GM23338 (cell line): Measurements from ENCODE around the gene ADIG.

Experiments used
- CREB1 ChIP-seq: fragments of 250-450 bp; sonication (Bioruptor Pico); IDR thresholded peaks from 2 replicates; pipeline ENCODE4 v1.5.0; 2020; ENCODE audit warnings: low read depth, mild to moderate bottlenecking, moderate library complexity
- CTCF ChIP-seq, 2 experiments: fragments of 200-600 bp in 1 of 2; sonication (generic) in 1 of 2; conservative IDR thresholded peaks; 2 replicates each; pipeline versions ENCODE4 v1.5.1 to v1.6.1; 2016 to 2017; ENCODE audit warnings: antibody characterized with exemption in 2 of 2, low read depth in 2 of 2, mild to moderate bottlenecking in 2 of 2, moderate library complexity in 1 of 2
- EZH2 ChIP-seq: fragments of 200-600 bp; sonication (generic); IDR thresholded peaks from one replicate; pipeline ENCODE4 v1.8.0; 2017; ENCODE audit warnings: antibody characterized with exemption, mild to moderate bottlenecking, low read depth; ENCODE audit not compliant: unreplicated experiment
- EZH2phosphoT487 ChIP-seq: fragments of 200-600 bp; sonication (generic); IDR thresholded peaks from one replicate; pipeline ENCODE4 v1.8.1; 2018; ENCODE audit warnings: antibody characterized with exemption; ENCODE audit not compliant: unreplicated experiment
- JUNB ChIP-seq: IDR thresholded peaks from one replicate; pipeline ENCODE4 v1.6.1; 2016; ENCODE audit warnings: antibody characterized with exemption; ENCODE audit not compliant: unreplicated experiment
- POLR2AphosphoS5 ChIP-seq: IDR thresholded peaks from 2 replicates; pipeline ENCODE4 v1.6.1; 2016; ENCODE audit warnings: antibody characterized with exemption, low read depth
- STAT1 ChIP-seq: IDR thresholded peaks from one replicate; pipeline ENCODE4 v1.6.1; 2016; ENCODE audit warnings: antibody characterized with exemption; ENCODE audit not compliant: unreplicated experiment
- ZNF114 ChIP-seq: fragments of 250-450 bp; sonication (Bioruptor Pico); IDR thresholded peaks from 2 replicates; pipeline ENCODE4 v1.5.0; 2020; ENCODE audit warnings: mild to moderate bottlenecking, moderate library complexity
- ZNF331 ChIP-seq: fragments of 250-450 bp; sonication (Bioruptor Pico); IDR thresholded peaks from 2 replicates; pipeline ENCODE4 v1.5.0; 2020; ENCODE audit warnings: low read depth, mild to moderate bottlenecking, moderate library complexity
- TF ChIP-seq, protein P1 (sequence below): IDR thresholded peaks from one replicate; pipeline ENCODE4 v1.6.1; 2018; ENCODE audit warnings: antibody characterized with exemption; ENCODE audit not compliant: unreplicated experiment
- TF ChIP-seq, protein P2 (sequence below): IDR thresholded peaks from 2 replicates; pipeline ENCODE4 v1.6.1; 2016; ENCODE audit warnings: antibody characterized with exemption
- TF ChIP-seq, protein P3 (sequence below): fragments of 250-450 bp; sonication (Bioruptor Pico); IDR thresholded peaks from 2 replicates; pipeline ENCODE4 v1.5.0; 2020; ENCODE audit warnings: mild to moderate bottlenecking, moderate library complexity

DNA sequence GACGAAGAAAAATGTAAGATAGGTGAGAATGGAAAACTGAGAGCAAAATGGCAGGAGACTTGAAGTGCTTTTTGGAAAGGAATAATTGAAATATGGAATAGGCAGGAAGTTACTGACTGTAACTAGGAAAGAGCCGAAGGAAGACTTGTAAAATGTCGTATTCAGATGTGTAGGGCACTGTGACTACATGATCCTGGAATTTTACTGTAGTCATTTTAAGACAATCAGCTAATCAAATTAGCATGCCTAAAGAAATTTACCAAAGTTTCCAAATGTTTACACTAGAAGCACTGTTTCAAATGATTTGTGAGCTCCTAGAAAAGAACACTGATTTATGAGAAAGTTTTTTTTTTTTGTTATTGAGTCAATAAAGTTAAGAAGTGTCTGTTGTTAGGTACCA lies 21.2 kb upstream of the ADIG start:
- no peak for TF ChIP-seq CTCF (conservative IDR thresholded peaks at IDR 0.05; ENCODE audit: low read depth in 2 of 2)
- TF ChIP-seq STAT1, result no peak
- TF ChIP-seq POLR2AphosphoS5, result no peak
- TF ChIP-seq, protein P1, sequence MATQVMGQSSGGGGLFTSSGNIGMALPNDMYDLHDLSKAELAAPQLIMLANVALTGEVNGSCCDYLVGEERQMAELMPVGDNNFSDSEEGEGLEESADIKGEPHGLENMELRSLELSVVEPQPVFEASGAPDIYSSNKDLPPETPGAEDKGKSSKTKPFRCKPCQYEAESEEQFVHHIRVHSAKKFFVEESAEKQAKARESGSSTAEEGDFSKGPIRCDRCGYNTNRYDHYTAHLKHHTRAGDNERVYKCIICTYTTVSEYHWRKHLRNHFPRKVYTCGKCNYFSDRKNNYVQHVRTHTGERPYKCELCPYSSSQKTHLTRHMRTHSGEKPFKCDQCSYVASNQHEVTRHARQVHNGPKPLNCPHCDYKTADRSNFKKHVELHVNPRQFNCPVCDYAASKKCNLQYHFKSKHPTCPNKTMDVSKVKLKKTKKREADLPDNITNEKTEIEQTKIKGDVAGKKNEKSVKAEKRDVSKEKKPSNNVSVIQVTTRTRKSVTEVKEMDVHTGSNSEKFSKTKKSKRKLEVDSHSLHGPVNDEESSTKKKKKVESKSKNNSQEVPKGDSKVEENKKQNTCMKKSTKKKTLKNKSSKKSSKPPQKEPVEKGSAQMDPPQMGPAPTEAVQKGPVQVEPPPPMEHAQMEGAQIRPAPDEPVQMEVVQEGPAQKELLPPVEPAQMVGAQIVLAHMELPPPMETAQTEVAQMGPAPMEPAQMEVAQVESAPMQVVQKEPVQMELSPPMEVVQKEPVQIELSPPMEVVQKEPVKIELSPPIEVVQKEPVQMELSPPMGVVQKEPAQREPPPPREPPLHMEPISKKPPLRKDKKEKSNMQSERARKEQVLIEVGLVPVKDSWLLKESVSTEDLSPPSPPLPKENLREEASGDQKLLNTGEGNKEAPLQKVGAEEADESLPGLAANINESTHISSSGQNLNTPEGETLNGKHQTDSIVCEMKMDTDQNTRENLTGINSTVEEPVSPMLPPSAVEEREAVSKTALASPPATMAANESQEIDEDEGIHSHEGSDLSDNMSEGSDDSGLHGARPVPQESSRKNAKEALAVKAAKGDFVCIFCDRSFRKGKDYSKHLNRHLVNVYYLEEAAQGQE, result no peak
- TF ChIP-seq EZH2, result no peak
- TF ChIP-seq EZH2phosphoT487, result no peak
- no peak for TF ChIP-seq JUNB
- TF ChIP-seq ZNF114 (CRISPR knock-in tag), result no peak
- no peak for TF ChIP-seq CREB1 (CRISPR knock-in tag)
- TF ChIP-seq, protein P2, sequence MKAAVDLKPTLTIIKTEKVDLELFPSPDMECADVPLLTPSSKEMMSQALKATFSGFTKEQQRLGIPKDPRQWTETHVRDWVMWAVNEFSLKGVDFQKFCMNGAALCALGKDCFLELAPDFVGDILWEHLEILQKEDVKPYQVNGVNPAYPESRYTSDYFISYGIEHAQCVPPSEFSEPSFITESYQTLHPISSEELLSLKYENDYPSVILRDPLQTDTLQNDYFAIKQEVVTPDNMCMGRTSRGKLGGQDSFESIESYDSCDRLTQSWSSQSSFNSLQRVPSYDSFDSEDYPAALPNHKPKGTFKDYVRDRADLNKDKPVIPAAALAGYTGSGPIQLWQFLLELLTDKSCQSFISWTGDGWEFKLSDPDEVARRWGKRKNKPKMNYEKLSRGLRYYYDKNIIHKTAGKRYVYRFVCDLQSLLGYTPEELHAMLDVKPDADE, result no peak
- TF ChIP-seq, protein P3, sequence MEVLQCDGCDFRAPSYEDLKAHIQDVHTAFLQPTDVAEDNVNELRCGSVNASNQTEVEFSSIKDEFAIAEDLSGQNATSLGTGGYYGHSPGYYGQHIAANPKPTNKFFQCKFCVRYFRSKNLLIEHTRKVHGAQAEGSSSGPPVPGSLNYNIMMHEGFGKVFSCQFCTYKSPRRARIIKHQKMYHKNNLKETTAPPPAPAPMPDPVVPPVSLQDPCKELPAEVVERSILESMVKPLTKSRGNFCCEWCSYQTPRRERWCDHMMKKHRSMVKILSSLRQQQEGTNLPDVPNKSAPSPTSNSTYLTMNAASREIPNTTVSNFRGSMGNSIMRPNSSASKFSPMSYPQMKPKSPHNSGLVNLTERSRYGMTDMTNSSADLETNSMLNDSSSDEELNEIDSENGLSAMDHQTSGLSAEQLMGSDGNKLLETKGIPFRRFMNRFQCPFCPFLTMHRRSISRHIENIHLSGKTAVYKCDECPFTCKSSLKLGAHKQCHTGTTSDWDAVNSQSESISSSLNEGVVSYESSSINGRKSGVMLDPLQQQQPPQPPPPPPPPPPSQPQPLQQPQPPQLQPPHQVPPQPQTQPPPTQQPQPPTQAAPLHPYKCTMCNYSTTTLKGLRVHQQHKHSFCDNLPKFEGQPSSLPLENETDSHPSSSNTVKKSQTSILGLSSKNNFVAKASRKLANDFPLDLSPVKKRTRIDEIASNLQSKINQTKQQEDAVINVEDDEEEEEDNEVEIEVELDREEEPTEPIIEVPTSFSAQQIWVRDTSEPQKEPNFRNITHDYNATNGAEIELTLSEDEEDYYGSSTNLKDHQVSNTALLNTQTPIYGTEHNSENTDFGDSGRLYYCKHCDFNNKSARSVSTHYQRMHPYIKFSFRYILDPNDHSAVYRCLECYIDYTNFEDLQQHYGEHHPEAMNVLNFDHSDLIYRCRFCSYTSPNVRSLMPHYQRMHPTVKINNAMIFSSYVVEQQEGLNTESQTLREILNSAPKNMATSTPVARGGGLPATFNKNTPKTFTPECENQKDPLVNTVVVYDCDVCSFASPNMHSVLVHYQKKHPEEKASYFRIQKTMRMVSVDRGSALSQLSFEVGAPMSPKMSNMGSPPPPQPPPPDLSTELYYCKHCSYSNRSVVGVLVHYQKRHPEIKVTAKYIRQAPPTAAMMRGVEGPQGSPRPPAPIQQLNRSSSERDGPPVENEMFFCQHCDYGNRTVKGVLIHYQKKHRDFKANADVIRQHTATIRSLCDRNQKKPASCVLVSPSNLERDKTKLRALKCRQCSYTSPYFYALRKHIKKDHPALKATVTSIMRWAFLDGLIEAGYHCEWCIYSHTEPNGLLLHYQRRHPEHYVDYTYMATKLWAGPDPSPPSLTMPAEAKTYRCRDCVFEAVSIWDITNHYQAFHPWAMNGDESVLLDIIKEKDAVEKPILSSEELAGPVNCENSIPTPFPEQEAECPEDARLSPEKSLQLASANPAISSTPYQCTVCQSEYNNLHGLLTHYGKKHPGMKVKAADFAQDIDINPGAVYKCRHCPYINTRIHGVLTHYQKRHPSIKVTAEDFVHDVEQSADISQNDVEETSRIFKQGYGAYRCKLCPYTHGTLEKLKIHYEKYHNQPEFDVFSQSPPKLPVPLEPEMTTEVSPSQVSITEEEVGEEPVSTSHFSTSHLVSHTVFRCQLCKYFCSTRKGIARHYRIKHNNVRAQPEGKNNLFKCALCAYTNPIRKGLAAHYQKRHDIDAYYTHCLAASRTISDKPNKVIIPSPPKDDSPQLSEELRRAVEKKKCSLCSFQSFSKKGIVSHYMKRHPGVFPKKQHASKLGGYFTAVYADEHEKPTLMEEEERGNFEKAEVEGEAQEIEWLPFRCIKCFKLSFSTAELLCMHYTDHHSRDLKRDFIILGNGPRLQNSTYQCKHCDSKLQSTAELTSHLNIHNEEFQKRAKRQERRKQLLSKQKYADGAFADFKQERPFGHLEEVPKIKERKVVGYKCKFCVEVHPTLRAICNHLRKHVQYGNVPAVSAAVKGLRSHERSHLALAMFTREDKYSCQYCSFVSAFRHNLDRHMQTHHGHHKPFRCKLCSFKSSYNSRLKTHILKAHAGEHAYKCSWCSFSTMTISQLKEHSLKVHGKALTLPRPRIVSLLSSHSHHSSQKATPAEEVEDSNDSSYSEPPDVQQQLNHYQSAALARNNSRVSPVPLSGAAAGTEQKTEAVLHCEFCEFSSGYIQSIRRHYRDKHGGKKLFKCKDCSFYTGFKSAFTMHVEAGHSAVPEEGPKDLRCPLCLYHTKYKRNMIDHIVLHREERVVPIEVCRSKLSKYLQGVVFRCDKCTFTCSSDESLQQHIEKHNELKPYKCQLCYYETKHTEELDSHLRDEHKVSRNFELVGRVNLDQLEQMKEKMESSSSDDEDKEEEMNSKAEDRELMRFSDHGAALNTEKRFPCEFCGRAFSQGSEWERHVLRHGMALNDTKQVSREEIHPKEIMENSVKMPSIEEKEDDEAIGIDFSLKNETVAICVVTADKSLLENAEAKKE, result no peak
- TF ChIP-seq ZNF331, result no peak
